Stomach (tissue), 4 donors: ENCODE data around the gene PRKCZ.

ENCODE experiments used
- CTCF ChIP-seq, 7 experiments: fragments of 450-650 bp in 4 of 7; fragments of 200-600 bp in 3 of 7; sonication (generic) in 3 of 7; IDR thresholded peaks; one replicate each; pipeline ENCODE4 v1.5.1; 2016 to 2019; ENCODE audit warnings: antibody characterized with exemption in 7 of 7, control low read depth in 2 of 7, mild to moderate bottlenecking in 1 of 7
- EP300 ChIP-seq: sonication (generic); formaldehyde crosslinking; IDR thresholded peaks from one replicate; pipeline ENCODE4 v1.6.1; 2017; ENCODE audit warnings: antibody characterized with exemption
- POLR2A ChIP-seq, 4 donors: fragments of 450-650 bp; IDR thresholded peaks; one replicate each; pipeline ENCODE4 v1.6.1; 2016; ENCODE audit warnings: antibody characterized with exemption in 4 of 4, control low read depth in 2 of 4, mild to moderate bottlenecking in 1 of 4, moderate library complexity in 1 of 4

GRCh38 chr1:2104621-2105427 lies 54.6 kb downstream of the PRKCZ start:
- no peak for TF ChIP-seq CTCF (IDR thresholded peaks at IDR 0.05)
- TF ChIP-seq EP300: no peak
- no peak for TF ChIP-seq POLR2A (IDR thresholded peaks at IDR 0.05)
